GM23338 (cell line): ENCODE measurements around the gene TOM1. TPM values are rescaled to one million over a fixed set of nuclear protein-coding genes. Genes with fewer than 3 reads are reported as not detected.

Source experiments
- ATAC-seq: fragments of 200-7000 bp; cut with Tn5 transposase; 3 replicates; pipeline ENCODE4 v1.9.1; 2020
- DNase-seq: peaks from one replicate; pipeline ENCODE4 v3.0.0-alpha.2; 2015; ENCODE audit warnings: low spot score
- H2AFZ ChIP-seq: fragments of 200-600 bp; sonication (generic); 2 replicates; pipeline ENCODE4 v1.8.0; 2016; ENCODE audit warnings: antibody characterized with exemption, mild to moderate bottlenecking, moderate library complexity
- H3F3A ChIP-seq: fragments of 200-600 bp; sonication (generic); replicated peaks from 2 replicates; pipeline ENCODE4 v1.8.0; 2017; ENCODE audit warnings: antibody characterized with exemption, mixed run types, low read depth
- H3K27ac ChIP-seq: fragments of 200-600 bp; sonication (generic); 2 replicates; pipeline ENCODE4 v1.6.1; 2016; ENCODE audit warnings: low read depth
- H3K27me3 ChIP-seq: fragments of 200-600 bp; sonication (generic); 2 replicates; pipeline ENCODE4 v1.8.0; 2016; ENCODE audit warnings: mild to moderate bottlenecking, mixed run types, moderate library complexity; ENCODE audit not compliant: insufficient read depth
- H3K36me3 ChIP-seq: fragments of 200-600 bp; sonication (generic); 2 replicates; pipeline ENCODE4 v1.8.0; 2016; ENCODE audit warnings: mild to moderate bottlenecking; ENCODE audit not compliant: insufficient read depth
- H3K4me1 ChIP-seq: fragments of 200-600 bp; sonication (generic); 2 replicates; pipeline ENCODE4 v1.8.0; 2016; ENCODE audit warnings: mild to moderate bottlenecking, moderate library complexity; ENCODE audit not compliant: insufficient read depth
- H3K4me2 ChIP-seq: fragments of 200-600 bp; sonication (generic); 2 replicates; pipeline ENCODE4 v1.7.1; 2017; ENCODE audit warnings: mixed run types
- H3K4me3 ChIP-seq: fragments of 200-600 bp; sonication (generic); 2 replicates; pipeline ENCODE4 v1.6.1; 2016; ENCODE audit warnings: mixed run types
- H3K79me2 ChIP-seq: fragments of 200-600 bp; sonication (generic); replicated peaks from 2 replicates; pipeline ENCODE4 v1.8.0; 2017; ENCODE audit warnings: mild to moderate bottlenecking; ENCODE audit not compliant: insufficient read depth
- H3K9me2 ChIP-seq: fragments of 200-600 bp; sonication (generic); 2 replicates; pipeline ENCODE4 v1.8.0; 2017; ENCODE audit not compliant: insufficient read depth
- H4K20me1 ChIP-seq: fragments of 200-600 bp; sonication (generic); replicated peaks from 2 replicates; pipeline ENCODE4 v1.8.0; 2017; ENCODE audit warnings: mild to moderate bottlenecking; ENCODE audit not compliant: insufficient read depth
- H3K27ac Mint-ChIP-seq: 2 replicates; pipeline ENCODE4 v1.8.0; 2020; ENCODE audit warnings: inconsistent platforms, mild to moderate bottlenecking, moderate library complexity, mixed read lengths
- H3K27me3 Mint-ChIP-seq: 3 replicates; pipeline ENCODE4 v1.8.0; 2022; ENCODE audit warnings: low read depth, mild to moderate bottlenecking, moderate library complexity, mixed read lengths, inconsistent platforms; ENCODE audit not compliant: insufficient read depth, poor library complexity
- H3K36me3 Mint-ChIP-seq: 3 replicates; pipeline ENCODE4 v1.8.0; 2021; ENCODE audit warnings: low read depth, mild to moderate bottlenecking, inconsistent platforms, moderate library complexity, mixed read lengths
- H3K4me1 Mint-ChIP-seq: 3 replicates; pipeline ENCODE4 v1.8.0; 2020; ENCODE audit warnings: mild to moderate bottlenecking, inconsistent platforms, mixed read lengths
- H3K4me3 Mint-ChIP-seq: 3 replicates; pipeline ENCODE4 v1.8.0; 2021; ENCODE audit warnings: moderate library complexity, mild to moderate bottlenecking, inconsistent platforms, mixed read lengths
- H3K9me3 Mint-ChIP-seq: 3 replicates; pipeline ENCODE4 v1.8.0; 2020; ENCODE audit warnings: moderate library complexity, mild to moderate bottlenecking, inconsistent platforms, mixed read lengths
- CREB1 ChIP-seq: fragments of 250-450 bp; sonication (Bioruptor Pico); IDR thresholded peaks from 2 replicates; pipeline ENCODE4 v1.5.0; 2020; ENCODE audit warnings: low read depth, mild to moderate bottlenecking, moderate library complexity
- EZH2phosphoT487 ChIP-seq: fragments of 200-600 bp; sonication (generic); IDR thresholded peaks from one replicate; pipeline ENCODE4 v1.8.1; 2018; ENCODE audit warnings: antibody characterized with exemption; ENCODE audit not compliant: unreplicated experiment
- JUNB ChIP-seq: IDR thresholded peaks from one replicate; pipeline ENCODE4 v1.6.1; 2016; ENCODE audit warnings: antibody characterized with exemption; ENCODE audit not compliant: unreplicated experiment
- NANOG ChIP-seq: IDR thresholded peaks from 2 replicates; pipeline ENCODE4 v1.6.1; 2016; ENCODE audit warnings: antibody characterized with exemption, borderline replicate concordance
- ZNF331 ChIP-seq: fragments of 250-450 bp; sonication (Bioruptor Pico); IDR thresholded peaks from 2 replicates; pipeline ENCODE4 v1.5.0; 2020; ENCODE audit warnings: low read depth, mild to moderate bottlenecking, moderate library complexity
- polyA plus RNA-seq: library from polyadenylated mRNA; unstranded; fragments of >200 nt; fragmentation: Nextera tagmentation; extraction: Ambion mirVana; gene quantifications from 2 replicates; pipeline ENCODE4 v1.2.1, GENCODE V29; 2016
- total RNA-seq: library from RNA; depleted of rRNA; stranded (reverse); fragments of >200 nt; shearing (Covaris generic); gene quantifications from 2 replicates; pipeline ENCODE4 v1.2.3, GENCODE V29; 2014
- TF ChIP-seq, protein P1 (sequence below): IDR thresholded peaks from one replicate; pipeline ENCODE4 v1.6.1; 2018; ENCODE audit warnings: antibody characterized with exemption; ENCODE audit not compliant: unreplicated experiment
- TF ChIP-seq, protein P2 (sequence below), 2 experiments: fragments of 200-600 bp in 1 of 2; sonication (generic) in 1 of 2; conservative IDR thresholded peaks; 2 replicates each; pipeline versions ENCODE4 v1.5.1 to v1.6.1; 2016 to 2017; ENCODE audit warnings: antibody characterized with exemption in 2 of 2, low read depth in 2 of 2, mild to moderate bottlenecking in 2 of 2, moderate library complexity in 1 of 2
- TF ChIP-seq, protein P3 (sequence below): fragments of 250-450 bp; sonication (Bioruptor Pico); IDR thresholded peaks from 2 replicates; pipeline ENCODE4 v1.5.0; 2020; ENCODE audit warnings: mild to moderate bottlenecking, moderate library complexity

The TOM1 gene
- total and polyA plus RNA-seq, 2 experiments from 2014 or later: 10.9 to 17.8 TPM

DNA sequence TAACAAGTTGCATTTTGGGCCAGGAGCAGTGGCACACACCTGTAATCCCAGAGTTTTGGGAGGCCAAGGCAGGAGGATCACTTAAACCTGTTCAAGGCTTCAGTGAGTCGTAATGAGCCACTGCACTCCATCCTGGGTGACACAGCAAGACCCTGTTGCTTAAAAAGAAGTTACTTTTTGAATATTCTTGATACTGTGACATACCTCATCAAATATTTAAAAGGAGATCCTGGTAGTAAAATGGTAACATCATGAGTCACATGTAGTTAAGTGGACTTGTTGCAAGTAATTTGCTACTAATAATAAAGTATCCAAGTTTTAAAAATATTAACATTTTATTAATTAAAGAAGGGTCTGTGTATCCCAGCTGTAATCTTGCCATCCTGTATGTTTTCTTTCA is 24.1 kb upstream of the TOM1 start:
- no peaks in the 10 kb centered on the region for H3K4me1 Mint-ChIP-seq
- H4K20me1 ChIP-seq: peaks cover 23% of the 10 kb centered on the region; the same call in 1 of the 2 replicates
- peaks cover 15% of the 10 kb centered on the region; the same call in 1 of the 2 replicates for H3K36me3 ChIP-seq
- no peak overlapping the region for H3K4me2 ChIP-seq
- peaks cover 49% of the 10 kb centered on the region for H3K79me2 ChIP-seq
- no peak overlapping the region for H3K4me3 ChIP-seq
- peaks cover 21% of the 10 kb centered on the region for H3K36me3 Mint-ChIP-seq
- no peaks in the 10 kb centered on the region for H3K4me1 ChIP-seq
- DNase-seq: no peak
- H3K27me3 Mint-ChIP-seq: no peaks in the 10 kb centered on the region
- no peak for ATAC-seq
- TF ChIP-seq, protein P1, sequence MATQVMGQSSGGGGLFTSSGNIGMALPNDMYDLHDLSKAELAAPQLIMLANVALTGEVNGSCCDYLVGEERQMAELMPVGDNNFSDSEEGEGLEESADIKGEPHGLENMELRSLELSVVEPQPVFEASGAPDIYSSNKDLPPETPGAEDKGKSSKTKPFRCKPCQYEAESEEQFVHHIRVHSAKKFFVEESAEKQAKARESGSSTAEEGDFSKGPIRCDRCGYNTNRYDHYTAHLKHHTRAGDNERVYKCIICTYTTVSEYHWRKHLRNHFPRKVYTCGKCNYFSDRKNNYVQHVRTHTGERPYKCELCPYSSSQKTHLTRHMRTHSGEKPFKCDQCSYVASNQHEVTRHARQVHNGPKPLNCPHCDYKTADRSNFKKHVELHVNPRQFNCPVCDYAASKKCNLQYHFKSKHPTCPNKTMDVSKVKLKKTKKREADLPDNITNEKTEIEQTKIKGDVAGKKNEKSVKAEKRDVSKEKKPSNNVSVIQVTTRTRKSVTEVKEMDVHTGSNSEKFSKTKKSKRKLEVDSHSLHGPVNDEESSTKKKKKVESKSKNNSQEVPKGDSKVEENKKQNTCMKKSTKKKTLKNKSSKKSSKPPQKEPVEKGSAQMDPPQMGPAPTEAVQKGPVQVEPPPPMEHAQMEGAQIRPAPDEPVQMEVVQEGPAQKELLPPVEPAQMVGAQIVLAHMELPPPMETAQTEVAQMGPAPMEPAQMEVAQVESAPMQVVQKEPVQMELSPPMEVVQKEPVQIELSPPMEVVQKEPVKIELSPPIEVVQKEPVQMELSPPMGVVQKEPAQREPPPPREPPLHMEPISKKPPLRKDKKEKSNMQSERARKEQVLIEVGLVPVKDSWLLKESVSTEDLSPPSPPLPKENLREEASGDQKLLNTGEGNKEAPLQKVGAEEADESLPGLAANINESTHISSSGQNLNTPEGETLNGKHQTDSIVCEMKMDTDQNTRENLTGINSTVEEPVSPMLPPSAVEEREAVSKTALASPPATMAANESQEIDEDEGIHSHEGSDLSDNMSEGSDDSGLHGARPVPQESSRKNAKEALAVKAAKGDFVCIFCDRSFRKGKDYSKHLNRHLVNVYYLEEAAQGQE: no peak
- TF ChIP-seq JUNB (no peak), CREB1 (CRISPR knock-in tag) (no peak), ZNF331 (no peak), EZH2phosphoT487 (no peak), NANOG (no peak)
- TF ChIP-seq, protein P2, sequence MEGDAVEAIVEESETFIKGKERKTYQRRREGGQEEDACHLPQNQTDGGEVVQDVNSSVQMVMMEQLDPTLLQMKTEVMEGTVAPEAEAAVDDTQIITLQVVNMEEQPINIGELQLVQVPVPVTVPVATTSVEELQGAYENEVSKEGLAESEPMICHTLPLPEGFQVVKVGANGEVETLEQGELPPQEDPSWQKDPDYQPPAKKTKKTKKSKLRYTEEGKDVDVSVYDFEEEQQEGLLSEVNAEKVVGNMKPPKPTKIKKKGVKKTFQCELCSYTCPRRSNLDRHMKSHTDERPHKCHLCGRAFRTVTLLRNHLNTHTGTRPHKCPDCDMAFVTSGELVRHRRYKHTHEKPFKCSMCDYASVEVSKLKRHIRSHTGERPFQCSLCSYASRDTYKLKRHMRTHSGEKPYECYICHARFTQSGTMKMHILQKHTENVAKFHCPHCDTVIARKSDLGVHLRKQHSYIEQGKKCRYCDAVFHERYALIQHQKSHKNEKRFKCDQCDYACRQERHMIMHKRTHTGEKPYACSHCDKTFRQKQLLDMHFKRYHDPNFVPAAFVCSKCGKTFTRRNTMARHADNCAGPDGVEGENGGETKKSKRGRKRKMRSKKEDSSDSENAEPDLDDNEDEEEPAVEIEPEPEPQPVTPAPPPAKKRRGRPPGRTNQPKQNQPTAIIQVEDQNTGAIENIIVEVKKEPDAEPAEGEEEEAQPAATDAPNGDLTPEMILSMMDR (conservative IDR thresholded peaks at IDR 0.05; ENCODE audit: low read depth in 2 of 2): no peak
- TF ChIP-seq, protein P3, sequence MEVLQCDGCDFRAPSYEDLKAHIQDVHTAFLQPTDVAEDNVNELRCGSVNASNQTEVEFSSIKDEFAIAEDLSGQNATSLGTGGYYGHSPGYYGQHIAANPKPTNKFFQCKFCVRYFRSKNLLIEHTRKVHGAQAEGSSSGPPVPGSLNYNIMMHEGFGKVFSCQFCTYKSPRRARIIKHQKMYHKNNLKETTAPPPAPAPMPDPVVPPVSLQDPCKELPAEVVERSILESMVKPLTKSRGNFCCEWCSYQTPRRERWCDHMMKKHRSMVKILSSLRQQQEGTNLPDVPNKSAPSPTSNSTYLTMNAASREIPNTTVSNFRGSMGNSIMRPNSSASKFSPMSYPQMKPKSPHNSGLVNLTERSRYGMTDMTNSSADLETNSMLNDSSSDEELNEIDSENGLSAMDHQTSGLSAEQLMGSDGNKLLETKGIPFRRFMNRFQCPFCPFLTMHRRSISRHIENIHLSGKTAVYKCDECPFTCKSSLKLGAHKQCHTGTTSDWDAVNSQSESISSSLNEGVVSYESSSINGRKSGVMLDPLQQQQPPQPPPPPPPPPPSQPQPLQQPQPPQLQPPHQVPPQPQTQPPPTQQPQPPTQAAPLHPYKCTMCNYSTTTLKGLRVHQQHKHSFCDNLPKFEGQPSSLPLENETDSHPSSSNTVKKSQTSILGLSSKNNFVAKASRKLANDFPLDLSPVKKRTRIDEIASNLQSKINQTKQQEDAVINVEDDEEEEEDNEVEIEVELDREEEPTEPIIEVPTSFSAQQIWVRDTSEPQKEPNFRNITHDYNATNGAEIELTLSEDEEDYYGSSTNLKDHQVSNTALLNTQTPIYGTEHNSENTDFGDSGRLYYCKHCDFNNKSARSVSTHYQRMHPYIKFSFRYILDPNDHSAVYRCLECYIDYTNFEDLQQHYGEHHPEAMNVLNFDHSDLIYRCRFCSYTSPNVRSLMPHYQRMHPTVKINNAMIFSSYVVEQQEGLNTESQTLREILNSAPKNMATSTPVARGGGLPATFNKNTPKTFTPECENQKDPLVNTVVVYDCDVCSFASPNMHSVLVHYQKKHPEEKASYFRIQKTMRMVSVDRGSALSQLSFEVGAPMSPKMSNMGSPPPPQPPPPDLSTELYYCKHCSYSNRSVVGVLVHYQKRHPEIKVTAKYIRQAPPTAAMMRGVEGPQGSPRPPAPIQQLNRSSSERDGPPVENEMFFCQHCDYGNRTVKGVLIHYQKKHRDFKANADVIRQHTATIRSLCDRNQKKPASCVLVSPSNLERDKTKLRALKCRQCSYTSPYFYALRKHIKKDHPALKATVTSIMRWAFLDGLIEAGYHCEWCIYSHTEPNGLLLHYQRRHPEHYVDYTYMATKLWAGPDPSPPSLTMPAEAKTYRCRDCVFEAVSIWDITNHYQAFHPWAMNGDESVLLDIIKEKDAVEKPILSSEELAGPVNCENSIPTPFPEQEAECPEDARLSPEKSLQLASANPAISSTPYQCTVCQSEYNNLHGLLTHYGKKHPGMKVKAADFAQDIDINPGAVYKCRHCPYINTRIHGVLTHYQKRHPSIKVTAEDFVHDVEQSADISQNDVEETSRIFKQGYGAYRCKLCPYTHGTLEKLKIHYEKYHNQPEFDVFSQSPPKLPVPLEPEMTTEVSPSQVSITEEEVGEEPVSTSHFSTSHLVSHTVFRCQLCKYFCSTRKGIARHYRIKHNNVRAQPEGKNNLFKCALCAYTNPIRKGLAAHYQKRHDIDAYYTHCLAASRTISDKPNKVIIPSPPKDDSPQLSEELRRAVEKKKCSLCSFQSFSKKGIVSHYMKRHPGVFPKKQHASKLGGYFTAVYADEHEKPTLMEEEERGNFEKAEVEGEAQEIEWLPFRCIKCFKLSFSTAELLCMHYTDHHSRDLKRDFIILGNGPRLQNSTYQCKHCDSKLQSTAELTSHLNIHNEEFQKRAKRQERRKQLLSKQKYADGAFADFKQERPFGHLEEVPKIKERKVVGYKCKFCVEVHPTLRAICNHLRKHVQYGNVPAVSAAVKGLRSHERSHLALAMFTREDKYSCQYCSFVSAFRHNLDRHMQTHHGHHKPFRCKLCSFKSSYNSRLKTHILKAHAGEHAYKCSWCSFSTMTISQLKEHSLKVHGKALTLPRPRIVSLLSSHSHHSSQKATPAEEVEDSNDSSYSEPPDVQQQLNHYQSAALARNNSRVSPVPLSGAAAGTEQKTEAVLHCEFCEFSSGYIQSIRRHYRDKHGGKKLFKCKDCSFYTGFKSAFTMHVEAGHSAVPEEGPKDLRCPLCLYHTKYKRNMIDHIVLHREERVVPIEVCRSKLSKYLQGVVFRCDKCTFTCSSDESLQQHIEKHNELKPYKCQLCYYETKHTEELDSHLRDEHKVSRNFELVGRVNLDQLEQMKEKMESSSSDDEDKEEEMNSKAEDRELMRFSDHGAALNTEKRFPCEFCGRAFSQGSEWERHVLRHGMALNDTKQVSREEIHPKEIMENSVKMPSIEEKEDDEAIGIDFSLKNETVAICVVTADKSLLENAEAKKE: no peak
- H3K27me3 ChIP-seq: no peaks in the 10 kb centered on the region
- H3K4me3 Mint-ChIP-seq: no peak overlapping the region
- no peaks in the 10 kb centered on the region for H3K9me3 Mint-ChIP-seq
- H3K9me2 ChIP-seq: no peaks in the 10 kb centered on the region
- H3K27ac Mint-ChIP-seq: no peak overlapping the region
- H2AFZ ChIP-seq: no peak overlapping the region
- no peak overlapping the region for H3K27ac ChIP-seq
- no peaks in the 10 kb centered on the region for H3F3A ChIP-seq
